GM19397 (cell line): ENCODE measurements around the gene RSL1D1.
A peak's percentile ranks its signal among the peaks of the same experiment; 100 is the strongest.
"Not testable (repeated sequence)": the region's sequence is repeated elsewhere in the genome, so short reads cannot be mapped to it uniquely, and the experiment has no call there.

Source experiments
- ATAC-seq: cut with Tn5 transposase; IDR thresholded peaks from one replicate; pipeline ENCODE4 v1.9.1; 2021; ENCODE audit warnings: mild to moderate bottlenecking, moderate library complexity; ENCODE audit not compliant: unreplicated experiment

The RSL1D1 gene

GRCh38 chr16:11799509-11800381 is 51.6 kb downstream of the RSL1D1 start:
- no peak for ATAC-seq

- ATAC-seq, result no peak
Measured at GRCh38 chr16:11799017-11799381, 52.3 kb downstream of the RSL1D1 start.

GRCh38 chr16:11797957-11798299 is 53.4 kb downstream of the RSL1D1 start:
- no peak for ATAC-seq

GRCh38 chr16:11797166-11797956 is 54.0 kb downstream of the RSL1D1 start, which contains the start of gene ZC3H7A:
ZC3H7A (minus strand) TSS chr16:11797258; CDS start chr16:11782354, 14,904 bp downstream.
- peak; percentile 94 for ATAC-seq

- peak; percentile 23 for ATAC-seq
Measured at GRCh38 chr16:11796227-11797165, 54.8 kb downstream of the RSL1D1 start.

GRCh38 chr16:11795887-11796226 is 55.5 kb downstream of the RSL1D1 start:
- no peak for ATAC-seq

GRCh38 chr16:11794996-11795886 is 56.1 kb downstream of the RSL1D1 start:
- no peak for ATAC-seq

GRCh38 chr16:11794447-11794846 is 56.9 kb downstream of the RSL1D1 start:
- no peak for ATAC-seq

- no peak for ATAC-seq
Measured at GRCh38 chr16:11793840-11794239, 57.5 kb downstream of the RSL1D1 start.

- no peak for ATAC-seq
Measured at GRCh38 chr16:11792410-11793241, 58.7 kb downstream of the RSL1D1 start.

GRCh38 chr16:11791144-11791828 is 60.1 kb downstream of the RSL1D1 start:
- no peak for ATAC-seq

GRCh38 chr16:11788914-11789313 is 62.4 kb downstream of the RSL1D1 start:
- ATAC-seq, result no peak

GRCh38 chr16:11784980-11785599 is 66.3 kb downstream of the RSL1D1 start:
- ATAC-seq, result not testable (repeated sequence)

- ATAC-seq, result not testable (repeated sequence)
Measured at GRCh38 chr16:11784381-11784780, 67.0 kb downstream of the RSL1D1 start.

GRCh38 chr16:11784038-11784369 is 67.3 kb downstream of the RSL1D1 start:
- no peak for ATAC-seq
